ENCODE measurements around the gene PTGES3.

DNA sequence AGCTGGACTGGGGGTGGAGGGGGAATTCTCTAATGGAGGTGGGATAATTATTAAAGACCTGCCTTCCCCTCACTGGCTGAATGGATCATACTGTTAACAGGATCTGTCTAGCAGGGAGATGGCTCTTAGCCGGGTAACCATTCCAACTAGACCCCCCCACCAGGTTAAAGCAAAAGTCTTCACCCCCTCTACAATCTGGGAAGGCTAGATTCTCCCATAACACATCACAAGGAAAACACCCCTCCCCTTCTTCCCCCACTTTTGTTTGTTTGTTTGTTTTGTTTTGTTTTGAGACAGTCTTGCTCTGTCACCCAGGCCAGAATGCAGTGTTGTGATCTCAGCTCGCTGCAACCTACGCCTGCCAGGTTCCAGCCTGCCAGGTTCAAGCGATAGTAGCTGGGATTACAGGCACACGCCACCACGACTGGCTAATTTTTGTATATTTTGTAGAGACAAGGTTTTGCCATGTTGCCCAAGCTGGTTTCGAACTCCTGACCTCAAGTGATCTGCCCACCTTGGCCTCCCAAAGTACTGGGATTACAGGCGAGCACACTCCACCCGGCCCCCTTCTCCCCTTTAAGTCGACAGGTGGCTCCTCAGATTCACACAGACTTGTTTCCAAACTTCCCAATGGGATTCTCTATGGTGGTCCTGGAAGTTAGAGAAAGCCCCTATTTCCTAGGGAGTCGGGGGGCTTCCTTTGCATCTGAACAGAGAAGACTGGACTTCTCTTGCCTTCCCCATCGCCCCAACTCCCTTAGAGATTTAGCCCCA, 54.4 kb downstream of the PTGES3 start:
- TF ChIP-seq ZNF202 (tag by site-specific recombination; IDR thresholded peaks at IDR 0.05; ENCODE audit: borderline replicate concordance) (no peak), HOXC10 (CRISPR knock-in tag; IDR thresholded peaks at IDR 0.05) (no peak)
